ENCODE data around the gene RPS6KA2.
A peak's percentile ranks its signal among the peaks of the same experiment; 100 is the strongest.
"Not testable (repeated sequence)": the region's sequence is repeated elsewhere in the genome, so short reads cannot be mapped to it uniquely, and the experiment has no call there.

The RPS6KA2 gene

DNA sequence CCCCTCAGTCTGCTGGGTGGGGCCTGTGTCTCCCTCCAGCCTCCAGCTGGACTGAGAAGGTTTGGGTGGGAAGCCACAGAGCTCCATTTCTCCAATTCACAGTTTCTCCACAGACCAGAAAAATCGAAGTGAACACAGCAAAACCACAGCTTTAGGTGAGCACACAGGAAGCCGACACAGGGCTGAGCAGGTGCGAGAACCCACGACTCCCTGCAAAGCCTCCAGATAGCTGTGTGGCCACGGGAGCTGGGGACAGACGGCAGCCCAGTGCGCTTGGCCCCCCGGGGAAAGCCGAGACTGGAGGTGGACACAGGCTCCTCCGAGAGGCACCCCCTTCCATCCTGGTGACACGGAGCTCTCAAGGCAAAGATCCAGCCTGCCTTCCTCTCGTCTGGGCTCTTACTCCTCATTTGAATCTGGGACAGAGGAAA is 215.3 kb downstream of the RPS6KA2 start:
- DNase-seq: no peak

DNA sequence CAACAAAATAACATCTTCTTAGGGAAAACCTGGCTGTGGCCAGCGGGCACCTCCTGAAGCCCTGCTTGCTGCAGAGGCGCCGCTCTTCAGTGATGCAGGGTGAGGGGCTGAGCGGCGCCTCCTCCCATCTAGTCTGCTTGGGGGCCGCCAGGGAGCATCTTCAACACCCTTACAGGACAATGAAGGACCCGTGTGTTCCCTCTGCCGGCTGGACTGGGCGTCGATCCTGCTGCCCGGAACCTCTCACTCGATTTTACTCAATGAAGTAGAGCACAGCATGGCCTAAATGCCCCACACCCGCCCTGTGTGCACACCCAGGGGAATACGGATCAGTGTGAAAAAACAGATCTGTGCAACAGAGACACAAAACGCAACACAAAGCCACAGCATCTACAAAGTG is 215.8 kb downstream of the RPS6KA2 start:
- no peak for DNase-seq

DNA sequence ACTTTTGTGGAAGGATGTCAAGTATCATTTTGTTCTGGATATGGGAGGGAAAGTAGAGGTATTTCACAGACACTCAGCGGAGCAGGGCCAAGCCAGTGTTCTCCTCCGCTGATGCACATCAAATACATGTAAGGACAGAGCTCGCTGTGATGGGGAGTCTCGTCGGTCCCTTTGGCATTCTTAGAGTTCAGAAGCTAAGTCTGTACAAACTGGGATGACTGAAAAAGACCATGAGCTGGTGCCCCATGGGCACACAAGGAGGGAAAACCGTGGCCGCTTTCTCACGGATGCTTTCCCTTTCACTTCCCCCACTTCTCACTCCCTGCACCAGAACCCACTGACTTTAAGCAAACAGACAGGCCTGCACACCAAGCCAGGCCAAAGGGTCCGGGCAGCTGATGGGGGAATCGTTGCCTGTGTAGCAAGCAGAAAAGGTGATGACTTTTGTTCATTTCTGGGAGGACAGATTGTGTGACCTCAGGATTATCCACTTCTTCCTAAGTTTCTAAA is 216.6 kb downstream of the RPS6KA2 start:
- no peak for DNase-seq

DNA sequence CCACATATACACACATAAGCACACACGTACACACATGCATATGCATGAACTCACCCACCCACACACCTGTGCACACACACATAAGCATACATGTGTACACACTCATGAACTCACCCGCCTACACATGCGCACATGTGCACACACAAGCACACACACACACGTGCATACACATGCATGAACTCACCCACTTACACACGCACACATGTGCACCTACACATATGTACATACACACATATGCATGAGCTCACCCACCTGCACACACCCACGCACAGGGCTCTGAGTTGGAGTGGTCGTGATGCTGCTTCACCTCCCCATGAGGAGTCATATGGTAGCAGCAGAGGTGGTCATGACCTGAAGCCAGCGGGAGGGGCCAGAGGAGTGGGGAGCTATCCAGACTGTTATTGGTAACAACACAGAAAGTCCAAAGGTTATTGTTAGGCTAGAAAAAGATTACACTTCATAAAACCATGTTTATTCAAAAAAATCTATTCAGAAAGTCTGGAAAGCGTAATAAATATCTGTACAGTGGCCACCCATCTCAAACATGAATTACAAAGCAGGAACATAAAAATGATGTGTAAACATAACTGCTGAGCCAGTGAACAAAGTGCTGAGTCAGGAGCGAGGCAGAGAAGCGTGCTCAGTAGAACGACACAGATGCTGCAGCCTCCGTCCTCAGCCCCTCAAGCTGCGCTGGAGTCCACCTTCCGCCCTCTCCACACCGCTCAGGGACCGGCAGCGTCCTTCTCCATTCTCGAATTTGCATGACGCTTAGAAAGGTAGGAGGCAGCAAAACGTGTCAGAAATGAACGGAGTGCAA is 217.9 kb downstream of the RPS6KA2 start:
- DNase-seq: no peak

DNA sequence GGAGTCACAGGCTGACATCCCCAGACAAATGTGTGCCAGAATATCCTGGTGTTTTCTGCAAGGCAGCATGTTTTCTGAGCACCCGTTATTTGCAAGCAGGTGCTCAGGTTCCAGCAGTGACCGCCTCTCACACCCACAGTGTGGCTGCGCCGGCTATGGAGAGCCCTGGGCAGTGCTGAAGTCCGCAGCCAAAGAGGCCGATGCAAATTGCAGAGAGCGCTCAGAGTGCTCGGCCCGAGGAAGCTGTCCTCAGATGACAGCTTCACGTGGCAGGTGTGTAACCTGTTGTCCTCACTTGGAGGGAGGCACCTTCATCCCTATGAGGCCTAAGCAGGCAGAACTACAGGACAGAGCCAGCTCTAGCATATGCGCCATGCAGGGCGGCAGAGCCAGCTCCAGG is 220.9 kb downstream of the RPS6KA2 start:
- DNase-seq: no peak

DNA sequence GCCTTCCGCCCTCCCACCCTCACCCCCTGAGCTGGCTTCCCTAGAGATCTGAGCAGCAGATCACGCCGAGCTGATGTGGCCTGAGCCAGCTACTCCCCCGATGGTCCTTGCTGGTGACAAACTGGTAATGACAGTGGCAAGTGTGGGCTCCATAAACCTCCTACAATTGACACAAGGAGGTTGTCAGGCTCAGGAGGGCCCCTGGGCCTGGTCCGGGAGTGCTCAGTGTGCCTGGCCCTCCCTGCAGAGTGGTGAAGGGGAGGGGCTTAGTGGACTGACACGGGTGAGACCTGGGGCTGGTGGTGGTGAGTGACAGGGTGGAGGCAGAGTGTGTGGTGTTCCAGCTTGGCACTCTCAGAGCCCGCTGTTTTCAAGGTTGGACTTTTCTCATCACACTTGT is 221.7 kb downstream of the RPS6KA2 start:
- no peak for DNase-seq

DNA sequence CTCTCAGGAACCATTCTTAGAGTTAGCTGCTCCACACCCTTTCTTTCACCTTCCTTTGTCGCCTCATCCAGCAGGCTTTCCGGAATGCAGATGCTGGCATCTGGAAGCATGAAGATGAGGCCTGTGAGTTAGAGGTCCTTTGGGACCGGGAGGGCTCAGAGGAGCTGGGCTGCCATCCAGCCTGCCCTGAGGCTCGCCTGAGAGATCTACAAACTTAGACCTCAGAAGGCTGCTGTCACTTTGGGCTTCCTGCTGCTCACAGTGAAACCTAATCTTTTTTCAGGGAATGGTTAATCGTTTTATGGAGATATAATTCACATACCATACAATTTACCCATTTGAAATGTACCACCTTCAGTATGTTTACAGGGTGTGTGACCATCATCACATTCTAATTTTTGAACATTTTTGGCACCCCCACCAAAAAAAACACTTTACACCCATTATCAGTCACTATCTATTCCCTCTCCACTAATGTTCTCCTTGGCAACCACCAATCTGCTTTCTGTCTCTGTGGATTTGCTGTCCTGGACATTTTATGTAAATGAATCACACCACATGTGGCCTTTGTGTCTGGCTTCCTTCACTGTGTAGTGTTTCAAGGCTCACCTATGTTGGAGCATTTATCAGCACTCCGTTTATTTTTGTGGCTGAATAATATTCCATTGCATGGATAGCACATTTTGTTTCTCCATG is 224.3 kb downstream of the RPS6KA2 start:
- DNase-seq: no peak

DNA sequence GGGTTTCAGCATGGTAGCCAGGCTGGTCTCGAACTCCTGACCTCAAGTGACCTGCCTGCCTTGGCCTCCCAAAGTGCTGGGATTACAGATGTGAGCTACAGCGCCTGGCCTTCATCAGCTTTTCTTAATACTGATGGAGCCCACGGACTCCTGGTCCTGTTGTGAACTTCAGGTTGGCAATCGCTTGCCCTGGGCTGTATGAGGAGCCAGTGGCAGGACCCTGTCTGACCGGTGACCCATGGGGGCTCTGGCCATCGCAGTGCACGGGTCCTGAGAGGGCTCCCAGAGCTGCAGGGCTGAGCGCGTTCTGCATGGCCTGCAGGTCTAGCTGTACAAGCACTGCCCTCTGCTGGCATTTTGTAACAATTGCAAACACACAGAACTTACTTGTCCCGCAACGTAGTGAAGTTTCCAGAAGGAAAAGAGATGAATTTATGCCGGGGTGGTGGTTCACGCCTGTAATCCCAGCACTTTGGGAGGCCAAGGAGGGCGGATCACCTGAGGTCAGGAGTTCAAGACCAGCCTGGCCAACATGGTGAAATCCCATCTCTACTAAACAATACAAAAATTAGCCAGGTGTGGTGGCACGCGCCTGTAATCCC is 226.3 kb downstream of the RPS6KA2 start:
- peak; percentile 50 for DNase-seq

DNA sequence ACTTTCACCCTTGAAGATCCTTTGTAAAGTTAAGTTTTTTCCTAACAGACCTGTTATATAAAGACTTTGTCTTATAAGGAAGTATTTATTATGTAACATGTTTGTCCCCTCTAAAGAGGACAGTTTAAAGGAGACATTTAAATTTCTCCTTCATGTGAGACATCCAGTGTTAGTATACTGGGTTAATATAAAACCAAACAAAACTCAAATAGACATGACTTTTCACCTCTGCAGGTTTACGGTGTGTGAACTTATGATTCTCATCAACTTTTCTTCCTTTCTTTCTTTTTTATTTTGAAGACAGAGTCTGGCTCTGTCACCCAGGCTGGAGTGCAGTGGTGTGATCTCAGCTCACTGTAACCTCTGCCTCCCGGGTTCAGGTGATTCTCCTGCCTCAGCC is 226.9 kb downstream of the RPS6KA2 start:
- DNase-seq: no peak

DNA sequence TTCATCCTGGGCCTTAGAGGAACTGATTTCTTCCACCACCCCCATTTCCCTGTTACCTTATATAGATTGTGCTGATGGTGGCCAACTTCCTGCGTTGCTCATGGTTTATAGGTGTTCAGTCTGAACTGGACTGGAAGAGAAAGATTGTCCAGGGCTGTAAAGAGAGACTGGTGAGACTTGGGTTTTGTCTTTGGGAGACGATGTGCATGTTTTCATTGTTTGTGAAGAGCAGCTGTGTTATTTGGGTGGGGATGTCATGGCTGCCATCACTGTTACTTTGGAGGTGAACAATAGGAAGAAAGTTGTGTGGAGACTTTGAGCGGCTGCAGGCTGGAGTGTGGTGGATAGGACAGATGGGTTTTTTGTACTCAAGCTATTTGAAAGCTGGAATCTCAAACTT is 228.7 kb downstream of the RPS6KA2 start:
- DNase-seq: no peak

DNA sequence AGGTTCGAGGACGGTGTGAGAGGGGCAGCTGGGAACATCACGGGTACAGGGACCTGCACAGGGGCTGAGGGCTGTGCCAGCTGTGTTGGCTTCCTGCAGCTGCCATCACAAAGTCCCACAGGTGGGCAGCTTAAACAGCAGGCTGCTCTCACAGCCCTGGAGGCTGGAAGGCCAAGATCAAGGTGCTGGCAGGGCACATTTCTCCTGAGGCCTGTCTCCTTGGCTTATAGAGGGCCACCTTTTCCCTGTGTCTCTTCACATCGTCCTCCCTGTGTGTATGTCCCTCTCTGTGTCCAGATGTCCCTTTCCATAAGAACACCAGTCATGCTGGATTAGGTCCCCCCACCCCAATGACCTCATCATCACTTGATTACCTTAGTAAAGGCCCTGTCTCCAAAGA is 229.2 kb downstream of the RPS6KA2 start:
- no peak for DNase-seq

DNA sequence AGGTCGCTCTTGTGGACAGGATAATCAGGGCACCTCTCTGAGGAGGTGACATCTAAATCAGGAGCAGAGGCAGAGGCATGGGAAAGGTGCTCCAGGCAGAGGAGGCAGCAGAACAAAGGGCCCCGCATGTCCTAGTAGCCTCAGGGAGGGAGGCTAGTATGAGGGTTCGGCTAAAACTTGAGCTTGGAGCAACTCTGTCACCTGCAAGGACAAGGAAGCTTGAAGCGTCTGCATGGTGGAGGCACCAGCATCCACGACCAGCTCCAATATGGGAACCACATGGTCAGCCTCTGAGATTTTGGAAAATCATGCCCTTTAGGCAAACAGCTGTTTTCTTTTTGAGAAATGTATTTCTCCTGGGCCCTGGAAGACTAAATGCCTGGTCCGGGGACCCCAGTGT is 231.3 kb downstream of the RPS6KA2 start:
- no peak for DNase-seq

DNA sequence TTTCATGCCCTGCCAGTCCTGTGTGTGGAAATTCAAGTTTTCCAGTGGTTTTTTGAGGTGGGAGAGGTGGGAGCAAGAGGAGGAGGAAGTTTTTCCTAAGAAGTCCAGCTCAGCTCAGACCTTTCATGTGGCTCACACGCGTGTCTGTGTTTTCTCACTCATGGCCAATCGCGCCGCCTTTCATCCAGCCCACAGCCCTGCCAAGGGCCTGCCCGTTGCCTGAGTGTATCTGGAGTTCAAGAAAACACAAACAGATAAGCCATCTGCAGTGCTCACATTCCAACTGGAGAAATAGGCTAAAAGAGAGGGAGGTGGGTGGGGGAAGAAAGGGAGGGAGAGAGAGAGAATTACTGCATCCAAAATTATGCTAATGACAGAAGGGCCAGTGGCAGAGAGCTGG is 231.7 kb downstream of the RPS6KA2 start:
- no peak for DNase-seq

DNA sequence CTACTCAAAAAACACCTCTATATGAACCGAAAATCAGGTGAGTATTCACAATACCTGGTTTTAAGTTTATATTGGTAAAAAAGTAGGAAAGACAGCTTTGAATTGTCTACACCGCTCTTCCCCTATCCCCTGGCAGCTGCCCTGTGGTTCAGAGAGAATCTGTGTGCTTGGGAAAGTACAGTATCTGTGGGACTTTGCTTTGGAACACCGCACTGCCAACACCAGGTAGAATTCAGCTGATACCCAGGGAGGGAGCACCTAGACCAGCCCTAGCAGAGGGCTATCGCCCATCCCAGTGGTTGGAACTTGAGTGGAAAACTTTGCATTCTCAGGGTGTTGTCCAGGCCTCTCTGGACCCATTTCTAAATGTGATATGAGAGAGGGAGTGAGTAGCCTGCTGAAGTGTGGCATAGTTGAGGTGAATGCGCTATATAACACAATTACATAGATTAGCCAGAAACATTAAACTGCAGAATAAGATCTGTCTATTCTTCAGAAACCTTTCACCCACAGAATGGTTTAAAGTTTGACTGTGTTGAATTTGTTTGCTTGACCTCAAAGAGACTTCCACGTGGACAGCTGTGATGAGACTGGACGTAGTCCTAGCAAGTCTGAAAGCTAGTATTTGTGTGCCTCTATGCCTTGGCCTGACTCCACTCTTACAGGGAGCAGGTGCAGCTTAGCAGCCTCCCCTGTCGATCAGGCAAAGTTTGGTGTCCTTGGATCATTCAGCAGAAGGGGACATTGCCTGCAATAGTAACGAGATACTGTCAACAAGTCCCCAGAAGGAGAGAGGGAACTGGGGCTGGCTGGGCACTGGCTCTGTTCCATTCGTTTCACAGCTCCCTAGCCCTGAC is 232.8 kb downstream of the RPS6KA2 start:
- DNase-seq: no peak

DNA sequence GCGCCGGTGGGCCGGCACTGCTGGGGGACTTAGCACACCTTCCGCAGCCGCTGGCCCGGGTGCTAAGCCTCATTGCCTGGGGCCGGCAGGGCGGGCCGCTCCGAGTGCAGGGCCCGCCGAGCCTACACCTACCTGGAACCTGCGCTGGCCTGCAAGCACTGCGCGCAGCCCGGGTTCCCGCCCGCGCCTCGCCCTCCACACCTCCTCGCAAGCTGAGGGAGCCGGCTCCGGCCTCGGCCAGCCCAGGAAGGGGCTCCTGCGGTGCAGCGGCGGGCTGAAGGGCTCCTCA is 233.6 kb downstream of the RPS6KA2 start:
- DNase-seq: no peak

DNA sequence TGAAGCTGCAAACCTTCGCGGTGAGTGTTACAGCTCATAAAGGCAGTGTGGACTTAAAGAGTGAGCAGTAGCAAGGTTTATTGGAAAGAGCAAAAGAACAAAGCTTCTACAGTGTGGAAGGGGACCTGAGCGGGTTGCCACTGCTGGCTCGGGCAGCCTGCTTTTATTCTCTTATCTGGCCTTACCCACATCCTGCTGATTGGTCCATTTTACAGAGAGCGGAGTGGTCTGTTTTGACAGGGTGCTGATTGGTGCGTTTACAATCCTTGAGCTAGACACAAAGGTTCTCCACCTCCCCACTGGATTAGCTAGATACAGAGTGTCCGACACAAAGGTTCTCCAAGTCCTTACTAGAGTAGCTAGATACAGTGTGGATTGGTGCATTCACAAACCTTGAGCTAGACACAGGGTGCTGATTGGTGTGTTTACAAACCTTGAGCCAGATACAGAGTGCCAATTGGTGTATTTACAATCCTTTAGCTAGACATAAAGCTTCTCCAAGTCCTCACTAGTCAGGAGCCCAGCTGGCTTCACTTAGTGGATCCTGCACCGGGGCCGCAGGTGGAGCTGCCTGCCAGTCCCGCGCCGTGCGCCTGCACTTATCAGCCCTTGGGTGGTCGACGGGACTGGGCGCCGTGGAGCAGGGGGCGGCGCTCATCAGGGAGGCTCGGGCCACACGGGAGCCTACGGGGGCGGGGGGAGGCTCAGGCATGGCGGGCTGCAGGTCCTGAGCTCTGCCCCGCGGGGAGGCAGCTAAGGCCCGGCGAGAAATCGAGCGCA is 234.1 kb downstream of the RPS6KA2 start:
- not testable (repeated sequence) for DNase-seq

DNA sequence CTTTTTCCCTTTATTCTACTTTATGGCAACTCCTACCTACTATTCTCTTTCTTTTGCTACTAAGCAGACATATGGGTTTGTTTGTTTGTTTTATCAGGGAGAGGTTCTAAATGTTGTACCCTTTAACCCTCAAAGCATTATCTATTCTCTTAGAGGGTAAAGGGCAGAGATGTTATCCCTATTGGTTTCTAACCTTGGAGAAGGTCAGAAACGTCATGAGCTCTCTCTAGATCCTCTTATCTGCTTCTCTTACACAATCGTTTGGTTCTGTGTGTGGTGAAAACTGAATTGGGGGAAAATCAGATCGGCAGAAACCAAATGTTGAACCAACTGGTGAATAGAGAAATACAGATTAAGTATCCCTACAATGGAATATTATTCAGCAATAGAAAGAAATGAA is 237.9 kb downstream of the RPS6KA2 start:
- no peak for DNase-seq

DNA sequence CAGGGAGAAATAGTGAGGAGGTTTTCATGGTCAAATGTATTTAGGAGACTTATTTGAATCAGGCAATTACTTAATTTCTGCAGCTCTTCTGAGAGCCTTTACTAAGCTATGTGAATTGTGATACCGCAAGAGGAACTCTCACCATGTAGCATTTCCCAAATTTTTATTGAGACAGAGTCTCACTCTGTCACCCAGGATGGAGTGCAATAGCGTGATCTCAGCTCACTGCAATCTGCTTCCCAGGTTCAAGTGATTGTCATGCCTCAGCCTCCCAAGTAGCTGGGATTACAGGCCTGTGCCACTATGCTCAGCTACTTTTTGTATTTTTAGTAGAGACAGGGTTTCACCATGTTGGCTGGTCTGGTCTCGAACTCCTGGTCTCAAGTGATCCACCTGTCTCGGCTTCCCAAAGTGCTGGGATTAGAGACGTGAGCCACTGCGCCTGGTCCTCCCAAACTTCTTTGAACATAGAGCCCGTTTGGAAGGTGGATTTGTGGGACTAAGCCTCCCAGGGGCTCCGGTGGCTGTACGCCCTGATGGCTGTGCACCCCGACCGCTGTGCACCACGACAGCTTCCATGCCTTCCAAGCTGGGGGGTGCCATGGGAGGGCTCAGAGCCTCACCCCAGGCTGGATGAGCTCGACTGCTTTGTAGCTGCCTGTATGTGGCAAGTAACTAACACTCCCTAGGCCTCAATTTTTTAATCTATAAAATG is 238.6 kb downstream of the RPS6KA2 start:
- no peak for DNase-seq

DNA sequence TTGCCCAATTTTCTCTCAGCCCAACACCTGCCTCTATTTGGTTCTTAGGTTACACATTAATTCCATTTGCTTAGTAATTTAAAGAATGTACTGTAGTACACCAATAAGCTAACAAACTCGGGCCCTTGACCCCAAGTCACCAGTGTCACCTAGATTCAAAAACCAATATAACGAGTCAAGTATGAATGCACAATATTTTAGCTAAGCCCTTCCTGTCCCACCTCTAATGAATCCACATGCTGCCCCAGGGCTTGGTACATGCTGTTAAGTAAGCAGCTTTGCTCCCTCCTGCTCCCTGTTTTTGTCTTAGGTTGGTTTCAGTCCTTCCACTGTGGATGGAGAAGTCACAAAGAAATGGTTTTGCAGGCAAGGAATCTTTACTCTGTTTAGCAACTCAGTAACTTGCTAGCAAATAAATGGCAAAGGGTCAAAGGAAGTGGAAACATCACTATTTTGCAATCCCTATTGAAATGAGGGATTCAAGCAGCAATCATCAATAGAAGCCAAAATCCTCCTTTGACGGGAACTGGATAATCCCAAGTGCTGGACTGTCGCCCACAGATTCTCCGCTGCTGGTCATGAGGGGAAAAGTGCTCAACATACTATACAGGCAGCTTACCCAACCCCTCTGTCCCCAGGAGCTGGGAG is 239.3 kb downstream of the RPS6KA2 start:
- no peak for DNase-seq

DNA sequence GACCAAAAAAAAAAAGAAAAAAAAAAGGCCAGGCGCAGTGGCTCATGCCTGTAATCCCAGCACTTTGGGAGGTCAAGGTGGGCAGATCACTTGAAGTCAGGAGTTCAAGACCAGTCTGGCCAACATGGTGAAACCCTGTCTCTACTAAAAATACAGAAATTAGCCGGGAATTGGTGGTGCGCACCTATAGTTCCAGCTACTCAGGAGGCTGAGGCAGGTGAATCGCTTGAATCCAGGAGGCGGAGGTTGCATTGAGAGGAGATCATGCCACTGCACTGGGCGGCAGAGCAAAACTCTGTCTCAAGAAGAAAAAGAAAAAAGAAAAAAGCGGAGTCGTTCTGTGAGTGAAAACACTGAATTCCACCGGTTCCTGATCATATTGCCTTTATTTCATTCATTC is 240.0 kb downstream of the RPS6KA2 start:
- DNase-seq: not testable (repeated sequence)

DNA sequence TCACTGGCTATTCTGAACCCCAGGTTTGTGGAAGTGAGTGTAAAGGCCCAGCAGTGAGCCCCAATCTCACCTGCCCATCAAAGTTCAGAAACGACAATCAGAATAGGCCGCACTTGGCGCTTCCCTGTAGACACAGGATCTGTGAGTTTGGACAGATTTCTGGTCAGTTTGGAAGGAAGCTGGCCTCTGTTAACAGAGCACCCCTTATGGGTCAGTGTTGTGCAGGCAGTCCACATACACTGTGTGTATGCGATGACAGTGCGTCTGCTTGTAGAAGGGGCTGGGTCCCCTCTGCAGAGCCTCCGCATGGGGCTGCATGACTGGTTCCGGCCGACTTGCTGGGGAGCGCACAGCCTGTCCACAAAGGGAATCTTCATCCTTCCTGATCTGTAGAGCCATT is 240.9 kb downstream of the RPS6KA2 start:
- no peak for DNase-seq
